A549 (cell line): ENCODE measurements around the gene ARFGAP2. TPM values are rescaled to one million over a fixed set of nuclear protein-coding genes. Genes with fewer than 3 reads are reported as not detected.
"Not testable (repeated sequence)": the region's sequence is repeated elsewhere in the genome, so short reads cannot be mapped to it uniquely, and the experiment has no call there.

Experiments
- ATAC-seq, 2 experiments: fragments of 200-7000 bp in 1 of 2; fragments of >200 bp in 1 of 2; cut with Nextera tagmentation in 1 of 2; cut with Tn5 transposase in 1 of 2; 3 replicates each; pipeline versions ENCODE4 v1.8.0 to v1.9.1; 2018 to 2020; ENCODE audit warnings: mild to moderate bottlenecking in 1 of 2, moderate library complexity in 1 of 2
- CTCF ChIA-PET: fragments of 300-600 bp; sonication (Branson Sonifier 250); formaldehyde crosslinking; extraction: SDS; loops from one replicate; lab custom pipeline; 2021; ENCODE audit warnings: antibody characterized with exemption, inconsistent platforms; lab: Yijun Ruan, JAX
- POLR2A ChIA-PET: fragments of 350-600 bp; formaldehyde crosslinking; extraction: SDS; loops from one replicate; lab custom pipeline; 2021; ENCODE audit warnings: antibody characterized with exemption, inconsistent platforms; lab: Yijun Ruan, JAX
- DNase-seq, 2 experiments: peaks; one replicate each; pipeline versions ENCODE4 v3.0.0 to v3.0.0-alpha.2; 2011 to 2016; ENCODE audit warnings: low read depth in 1 of 2, low spot score in 1 of 2
- FAIRE-seq: peaks from 2 replicates; lab custom pipeline; 2011; peaks lifted over from hg19 to GRCh38; lab: Jason Lieb, UNC
- H3K27ac ChIP-seq, 2 experiments: fragments of >200 bp; sonication (Bioruptor Twin); formaldehyde crosslinking; 3 replicates each; pipeline ENCODE4 v1.5.1; 2016 to 2017
- H3K4me1 ChIP-seq: fragments of >200 bp; sonication (Bioruptor Twin); formaldehyde crosslinking; 3 replicates; pipeline ENCODE4 v1.6.1; 2016
- H3K4me2 ChIP-seq: fragments of >200 bp; sonication (Bioruptor Twin); formaldehyde crosslinking; 3 replicates; pipeline ENCODE4 v1.6.1; 2016
- H3K4me3 ChIP-seq: fragments of >200 bp; sonication (Bioruptor Twin); formaldehyde crosslinking; 3 replicates; pipeline ENCODE4 v1.5.1; 2016
- H3K9me3 ChIP-seq: fragments of >200 bp; sonication (Bioruptor Twin); formaldehyde crosslinking; 3 replicates; pipeline ENCODE4 v1.6.1; 2016
- CBX8 ChIP-seq: fragments of 200-600 bp; sonication (generic); IDR thresholded peaks from 2 replicates; pipeline ENCODE4 v1.6.1; 2016
- CEBPB ChIP-seq, 2 experiments: fragments of >200 bp in 1 of 2; sonication (Bioruptor Twin) in 1 of 2; formaldehyde crosslinking in 1 of 2; IDR thresholded peaks; 2 replicates each; pipeline ENCODE4 v1.6.1; 2012 to 2016
- CHD2 ChIP-seq: fragments of 150-350 bp; IDR thresholded peaks from 2 replicates; pipeline ENCODE4 v1.6.1; 2014; ENCODE audit warnings: low read length; ENCODE audit not compliant: partially characterized antibody
- ESRRA ChIP-seq: fragments of 150-350 bp; IDR thresholded peaks from 2 replicates; pipeline ENCODE4 v1.6.1; 2014; ENCODE audit warnings: mild to moderate bottlenecking, low read length, borderline replicate concordance
- FOSB ChIP-seq: fragments of 250-450 bp; sonication (Bioruptor Pico); IDR thresholded peaks from 2 replicates; pipeline ENCODE4 v1.5.0; 2020; ENCODE audit warnings: mild to moderate bottlenecking, moderate library complexity
- FOXS1 ChIP-seq: fragments of 250-450 bp; sonication (Bioruptor Pico); IDR thresholded peaks from 2 replicates; pipeline ENCODE4 v1.5.0; 2020; ENCODE audit warnings: mild to moderate bottlenecking, moderate library complexity
- GATA3 ChIP-seq: IDR thresholded peaks from 2 replicates; pipeline ENCODE4 v1.6.1; 2012; ENCODE audit warnings: borderline replicate concordance
- HEYL ChIP-seq: fragments of 250-450 bp; sonication (Bioruptor Pico); IDR thresholded peaks from 2 replicates; pipeline ENCODE4 v1.8.0; 2021; ENCODE audit warnings: mild to moderate bottlenecking, moderate library complexity
- HOXB5 ChIP-seq: fragments of 250-450 bp; sonication (Bioruptor Pico); IDR thresholded peaks from 2 replicates; pipeline ENCODE4 v1.5.0; 2020; ENCODE audit warnings: mild to moderate bottlenecking, moderate library complexity
- KDM1A ChIP-seq: fragments of 200-600 bp; sonication (generic); IDR thresholded peaks from 2 replicates; pipeline ENCODE4 v1.6.1; 2016; ENCODE audit warnings: low read depth, mild to moderate bottlenecking
- KDM5A ChIP-seq: fragments of 200-600 bp; sonication (generic); IDR thresholded peaks from 2 replicates; pipeline ENCODE4 v1.6.1; 2016; ENCODE audit warnings: antibody characterized with exemption, mild to moderate bottlenecking
- MAFK ChIP-seq: fragments of 450-650 bp; IDR thresholded peaks from 2 replicates; pipeline ENCODE4 v1.6.1; 2014; ENCODE audit not compliant: partially characterized antibody
- MAZ ChIP-seq: fragments of 150-350 bp; IDR thresholded peaks from 2 replicates; pipeline ENCODE4 v1.6.1; 2014; ENCODE audit warnings: antibody characterized with exemption, low read depth, low read length, borderline replicate concordance
- NFE2L2 ChIP-seq: fragments of 150-350 bp; conservative IDR thresholded peaks from 2 replicates; pipeline ENCODE4 v1.6.1; 2014; ENCODE audit warnings: low read length
- NPAS2 ChIP-seq: fragments of 250-450 bp; sonication (Bioruptor Pico); IDR thresholded peaks from 2 replicates; pipeline ENCODE4 v1.8.0; 2022; ENCODE audit warnings: mild to moderate bottlenecking, moderate library complexity, borderline replicate concordance
- PHF8 ChIP-seq: fragments of 200-600 bp; sonication (generic); IDR thresholded peaks from 2 replicates; pipeline ENCODE4 v1.6.1; 2016; ENCODE audit warnings: low read depth, mild to moderate bottlenecking, antibody characterized with exemption, moderate library complexity, borderline replicate concordance
- TP53 ChIP-seq: fragments of 250-450 bp; sonication (Bioruptor Pico); IDR thresholded peaks from 2 replicates; pipeline ENCODE4 v1.5.0; 2021; ENCODE audit warnings: mild to moderate bottlenecking, moderate library complexity
- ZC3H11A ChIP-seq: fragments of 450-650 bp; IDR thresholded peaks from 2 replicates; pipeline ENCODE4 v1.6.1; 2014; ENCODE audit warnings: antibody characterized with exemption, mild to moderate bottlenecking
- WGBS: methylation state at CpG from one replicate; pipeline ENCODE4 v1.1.6; 2017; ENCODE audit errors: missing lambda C conversion rate; 5-methylcytosine and 5-hydroxymethylcytosine counted together
- polyA plus RNA-seq, 4 experiments: library from polyadenylated mRNA; depleted of rRNA in 3 of 4; stranded (reverse); fragments of >200 nt; fragmentation: RNase III in 1 of 4; extraction: RNeasy Plus Mini Kit Qiagen cat#74134 plus additional on column Dnase treatment in 1 of 4; gene quantifications; 2 replicates in 3 of 4; 3 replicates in 1 of 4; pipeline ENCODE4 v1.2.3, GENCODE V29; 2011 to 2017
- TF ChIP-seq, protein P1 (sequence below): fragments of 150-350 bp; IDR thresholded peaks from 2 replicates; pipeline ENCODE4 v1.6.1; 2014; ENCODE audit warnings: low read depth, mild to moderate bottlenecking, low read length
- TF ChIP-seq, protein P2 (sequence below): fragments of >200 bp; sonication (Bioruptor Twin); formaldehyde crosslinking; IDR thresholded peaks from 3 replicates; pipeline ENCODE4 v1.5.1; 2016
- TF ChIP-seq, protein P3 (sequence below): fragments of 450-650 bp; IDR thresholded peaks from 2 replicates; pipeline ENCODE4 v1.6.1; 2014; ENCODE audit warnings: antibody characterized with exemption
- TF ChIP-seq, protein P4 (sequence below): fragments of 200-600 bp; sonication (generic); IDR thresholded peaks from 2 replicates; pipeline ENCODE4 v1.6.1; 2016; ENCODE audit warnings: antibody characterized with exemption, mild to moderate bottlenecking, moderate library complexity

ARFGAP2 gene
- polyA plus RNA-seq, 2 of the 4 experiments (the other 2 are of a cell fraction): 29.5 to 34.0 TPM

DNA sequence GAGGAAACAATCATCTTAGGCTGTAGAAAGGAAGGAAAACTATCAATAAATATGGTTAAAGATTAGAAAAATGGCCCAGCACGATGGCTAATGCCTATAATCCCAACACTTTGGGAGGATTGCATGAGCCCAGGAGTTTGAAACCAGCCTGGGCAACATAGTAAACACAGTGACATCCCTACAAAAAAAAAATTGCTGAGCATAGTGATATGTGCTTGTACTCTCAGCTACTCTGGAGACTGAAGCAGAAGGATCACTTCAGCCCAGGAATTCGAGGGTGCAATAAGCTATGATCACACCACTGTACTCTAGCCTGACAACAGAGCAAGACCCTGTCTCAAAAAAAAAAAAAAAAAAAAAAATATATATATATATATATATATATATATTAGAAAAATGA lies 54.9 kb downstream of the ARFGAP2 start:
- DNase-seq (no peak), ATAC-seq (no peak), FAIRE-seq (no peak)
- TF ChIP-seq NPAS2: no peak
- no peak for TF ChIP-seq HEYL
- TF ChIP-seq MAFK: peak; percentile 56
- CTCF ChIA-PET: interaction anchor here (4.3 kb wide), 1 partner anchor 31 kb away, joined by 10 read pairs; no protein-coding TSS in a partner anchor
- WGBS: 0% methylated on average over 2 of the region's 2 CpGs
- no peaks in the 10 kb centered on the region for H3K4me1 ChIP-seq
- no peaks in the 10 kb centered on the region for H3K9me3 ChIP-seq
- no peak overlapping the region for H3K27ac ChIP-seq
- H3K4me3 ChIP-seq: no peak overlapping the region
- POLR2A ChIA-PET: no interaction called here
- no peak overlapping the region for H3K4me2 ChIP-seq

DNA sequence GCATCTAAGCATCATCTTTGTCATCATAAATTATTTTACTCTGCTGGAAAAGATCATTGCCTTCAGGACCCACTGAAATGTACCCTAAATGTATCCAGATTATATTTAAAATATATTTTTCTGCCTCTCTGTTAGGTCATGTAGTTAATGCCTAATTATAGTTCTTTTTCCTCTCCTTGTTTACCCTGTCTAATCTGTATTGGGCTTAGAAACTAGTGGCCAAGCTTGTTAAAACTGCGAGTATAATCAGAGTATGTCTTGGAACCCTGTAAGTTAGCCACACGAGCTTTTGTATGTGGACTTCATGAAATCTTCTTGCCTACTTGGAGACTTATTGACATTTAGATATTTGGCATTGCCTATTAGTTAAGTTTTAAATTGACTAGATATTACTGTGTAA lies 55.6 kb downstream of the ARFGAP2 start:
- CTCF ChIA-PET: interaction anchor here (4.3 kb wide), 1 partner anchor 32 kb away, joined by 10 read pairs; no protein-coding TSS in a partner anchor
- Histone ChIP-seq H3K27ac (no peak overlapping the region), H3K9me3 (no peaks in the 10 kb centered on the region), H3K4me3 (no peak overlapping the region), H3K4me2 (no peak overlapping the region), H3K4me1 (no peaks in the 10 kb centered on the region)
- no peak for DNase-seq
- POLR2A ChIA-PET: no interaction called here
- TF ChIP-seq CHD2 (no peak), CBX8 (no peak), TP53 (CRISPR knock-in tag) (no peak), KDM1A (no peak), MAFK (no peak), FOXS1 (CRISPR knock-in tag) (no peak), ESRRA (no peak), NFE2L2 (no peak), PHF8 (no peak), FOSB (CRISPR knock-in tag) (no peak), CEBPB (IDR thresholded peaks at IDR 0.05) (no peak), KDM5A (no peak), GATA3 (no peak), HOXB5 (CRISPR knock-in tag) (no peak), MAZ (no peak), ZC3H11A (no peak)
- TF ChIP-seq, protein P1, sequence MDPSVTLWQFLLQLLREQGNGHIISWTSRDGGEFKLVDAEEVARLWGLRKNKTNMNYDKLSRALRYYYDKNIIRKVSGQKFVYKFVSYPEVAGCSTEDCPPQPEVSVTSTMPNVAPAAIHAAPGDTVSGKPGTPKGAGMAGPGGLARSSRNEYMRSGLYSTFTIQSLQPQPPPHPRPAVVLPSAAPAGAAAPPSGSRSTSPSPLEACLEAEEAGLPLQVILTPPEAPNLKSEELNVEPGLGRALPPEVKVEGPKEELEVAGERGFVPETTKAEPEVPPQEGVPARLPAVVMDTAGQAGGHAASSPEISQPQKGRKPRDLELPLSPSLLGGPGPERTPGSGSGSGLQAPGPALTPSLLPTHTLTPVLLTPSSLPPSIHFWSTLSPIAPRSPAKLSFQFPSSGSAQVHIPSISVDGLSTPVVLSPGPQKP: no peak
- TF ChIP-seq, protein P2, sequence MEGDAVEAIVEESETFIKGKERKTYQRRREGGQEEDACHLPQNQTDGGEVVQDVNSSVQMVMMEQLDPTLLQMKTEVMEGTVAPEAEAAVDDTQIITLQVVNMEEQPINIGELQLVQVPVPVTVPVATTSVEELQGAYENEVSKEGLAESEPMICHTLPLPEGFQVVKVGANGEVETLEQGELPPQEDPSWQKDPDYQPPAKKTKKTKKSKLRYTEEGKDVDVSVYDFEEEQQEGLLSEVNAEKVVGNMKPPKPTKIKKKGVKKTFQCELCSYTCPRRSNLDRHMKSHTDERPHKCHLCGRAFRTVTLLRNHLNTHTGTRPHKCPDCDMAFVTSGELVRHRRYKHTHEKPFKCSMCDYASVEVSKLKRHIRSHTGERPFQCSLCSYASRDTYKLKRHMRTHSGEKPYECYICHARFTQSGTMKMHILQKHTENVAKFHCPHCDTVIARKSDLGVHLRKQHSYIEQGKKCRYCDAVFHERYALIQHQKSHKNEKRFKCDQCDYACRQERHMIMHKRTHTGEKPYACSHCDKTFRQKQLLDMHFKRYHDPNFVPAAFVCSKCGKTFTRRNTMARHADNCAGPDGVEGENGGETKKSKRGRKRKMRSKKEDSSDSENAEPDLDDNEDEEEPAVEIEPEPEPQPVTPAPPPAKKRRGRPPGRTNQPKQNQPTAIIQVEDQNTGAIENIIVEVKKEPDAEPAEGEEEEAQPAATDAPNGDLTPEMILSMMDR: no peak
- TF ChIP-seq, protein P3, sequence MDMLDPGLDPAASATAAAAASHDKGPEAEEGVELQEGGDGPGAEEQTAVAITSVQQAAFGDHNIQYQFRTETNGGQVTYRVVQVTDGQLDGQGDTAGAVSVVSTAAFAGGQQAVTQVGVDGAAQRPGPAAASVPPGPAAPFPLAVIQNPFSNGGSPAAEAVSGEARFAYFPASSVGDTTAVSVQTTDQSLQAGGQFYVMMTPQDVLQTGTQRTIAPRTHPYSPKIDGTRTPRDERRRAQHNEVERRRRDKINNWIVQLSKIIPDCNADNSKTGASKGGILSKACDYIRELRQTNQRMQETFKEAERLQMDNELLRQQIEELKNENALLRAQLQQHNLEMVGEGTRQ: no peak
- TF ChIP-seq, protein P4, sequence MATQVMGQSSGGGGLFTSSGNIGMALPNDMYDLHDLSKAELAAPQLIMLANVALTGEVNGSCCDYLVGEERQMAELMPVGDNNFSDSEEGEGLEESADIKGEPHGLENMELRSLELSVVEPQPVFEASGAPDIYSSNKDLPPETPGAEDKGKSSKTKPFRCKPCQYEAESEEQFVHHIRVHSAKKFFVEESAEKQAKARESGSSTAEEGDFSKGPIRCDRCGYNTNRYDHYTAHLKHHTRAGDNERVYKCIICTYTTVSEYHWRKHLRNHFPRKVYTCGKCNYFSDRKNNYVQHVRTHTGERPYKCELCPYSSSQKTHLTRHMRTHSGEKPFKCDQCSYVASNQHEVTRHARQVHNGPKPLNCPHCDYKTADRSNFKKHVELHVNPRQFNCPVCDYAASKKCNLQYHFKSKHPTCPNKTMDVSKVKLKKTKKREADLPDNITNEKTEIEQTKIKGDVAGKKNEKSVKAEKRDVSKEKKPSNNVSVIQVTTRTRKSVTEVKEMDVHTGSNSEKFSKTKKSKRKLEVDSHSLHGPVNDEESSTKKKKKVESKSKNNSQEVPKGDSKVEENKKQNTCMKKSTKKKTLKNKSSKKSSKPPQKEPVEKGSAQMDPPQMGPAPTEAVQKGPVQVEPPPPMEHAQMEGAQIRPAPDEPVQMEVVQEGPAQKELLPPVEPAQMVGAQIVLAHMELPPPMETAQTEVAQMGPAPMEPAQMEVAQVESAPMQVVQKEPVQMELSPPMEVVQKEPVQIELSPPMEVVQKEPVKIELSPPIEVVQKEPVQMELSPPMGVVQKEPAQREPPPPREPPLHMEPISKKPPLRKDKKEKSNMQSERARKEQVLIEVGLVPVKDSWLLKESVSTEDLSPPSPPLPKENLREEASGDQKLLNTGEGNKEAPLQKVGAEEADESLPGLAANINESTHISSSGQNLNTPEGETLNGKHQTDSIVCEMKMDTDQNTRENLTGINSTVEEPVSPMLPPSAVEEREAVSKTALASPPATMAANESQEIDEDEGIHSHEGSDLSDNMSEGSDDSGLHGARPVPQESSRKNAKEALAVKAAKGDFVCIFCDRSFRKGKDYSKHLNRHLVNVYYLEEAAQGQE: no peak
- FAIRE-seq: no peak
- ATAC-seq: no peak
- 73% methylated on average over 2 of the region's 2 CpGs for WGBS

DNA sequence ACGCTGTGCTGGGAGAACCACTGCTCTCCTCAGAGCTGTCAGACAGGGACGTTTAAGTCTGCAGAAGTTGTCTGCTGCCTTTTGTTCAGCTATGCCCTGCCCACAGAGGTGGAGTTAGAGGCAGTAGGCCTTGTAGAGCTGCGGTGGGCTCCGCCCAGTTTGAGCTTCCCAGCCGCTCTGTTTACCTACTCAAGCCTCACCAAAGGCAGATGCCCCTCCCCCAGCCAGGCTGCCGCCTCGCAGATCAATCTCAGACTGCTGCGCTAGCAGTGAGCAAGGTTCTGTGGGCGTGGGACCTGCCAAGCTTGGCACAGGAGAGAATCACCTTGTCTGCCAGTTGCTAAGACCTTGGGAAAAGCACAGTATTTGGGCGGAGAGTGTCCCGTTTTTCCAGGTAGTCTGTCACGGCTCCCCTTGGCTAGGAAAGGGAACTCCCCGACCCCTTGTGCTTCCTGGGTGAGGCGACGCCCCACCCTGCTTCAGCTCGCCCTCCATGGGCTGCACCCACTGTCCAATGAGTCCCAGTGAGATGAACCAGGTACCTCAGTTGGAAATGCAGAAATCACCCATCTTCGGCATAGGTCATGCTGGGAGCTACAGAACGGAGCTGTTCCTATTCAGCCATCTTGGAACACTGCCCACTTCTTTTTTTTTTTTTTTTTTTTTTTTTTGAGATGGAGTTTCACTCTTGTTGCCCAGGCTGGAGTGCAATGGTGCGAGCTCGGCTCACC lies 57.6 kb downstream of the ARFGAP2 start:
- H3K4me2 ChIP-seq, FAIRE-seq, H3K27ac ChIP-seq, ATAC-seq, DNase-seq, H3K9me3 ChIP-seq, POLR2A ChIA-PET, H3K4me3 ChIP-seq, H3K4me1 ChIP-seq: not testable (repeated sequence)
- CTCF ChIA-PET: interaction anchor here (0.7 to 4.3 kb wide), 4 partner anchors 34 to 153 kb away, joined by 3 to 10 read pairs (median 3); no protein-coding TSS in a partner anchor
- WGBS: 84% methylated on average over 18 of the region's 20 CpGs
